Middle frontal gyrus (tissue), 1 donor: ENCODE data around the gene ENTPD7.
A peak's percentile ranks its signal among the peaks of the same experiment; 100 is the strongest.
"Not testable (repeated sequence)": the region's sequence is repeated elsewhere in the genome, so short reads cannot be mapped to it uniquely, and the experiment has no call there.

Source experiments
- DNase-seq: peaks from one replicate; pipeline ENCODE4 v3.0.0-alpha.2; 2015; ENCODE audit warnings: low spot score; ENCODE audit errors: extremely low spot score

The ENTPD7 gene

DNA sequence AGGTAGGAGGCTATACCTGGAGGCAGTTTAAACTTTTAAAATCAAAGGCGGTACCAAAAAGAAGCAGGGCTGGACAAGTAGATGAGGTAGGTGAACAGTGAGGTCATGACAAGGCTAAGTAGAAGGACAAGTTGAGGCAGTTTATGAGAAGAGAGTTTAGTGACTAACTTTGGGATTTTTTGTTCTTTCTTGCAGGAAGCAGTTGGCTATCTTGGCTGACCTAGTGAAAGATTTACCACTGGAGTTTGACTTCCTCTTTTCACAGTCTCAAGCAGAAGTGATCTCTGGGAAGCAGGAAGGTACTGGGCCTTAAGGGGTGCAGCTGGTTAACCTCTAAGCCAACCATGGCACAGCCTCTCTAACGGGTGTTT is 26.3 kb downstream of the ENTPD7 start:
- DNase-seq: no peak

DNA sequence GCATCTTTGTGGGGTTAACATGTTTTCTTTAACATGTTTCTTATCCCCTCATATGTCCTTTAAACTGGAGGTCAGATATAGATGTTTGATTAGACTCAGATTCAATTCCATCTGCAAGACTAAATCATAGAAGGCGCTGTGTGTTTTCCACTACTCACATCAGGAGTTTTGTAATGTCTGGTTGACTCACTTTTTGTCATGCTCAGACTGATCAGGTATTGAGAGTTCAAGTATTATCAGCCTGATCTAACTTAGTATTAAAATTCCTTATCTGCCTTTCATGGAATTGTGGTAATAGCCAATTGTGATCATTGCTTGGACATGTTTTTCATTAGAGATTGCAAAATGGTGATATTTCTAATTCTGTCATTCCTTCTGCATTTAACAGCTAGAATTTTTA is 30.2 kb downstream of the ENTPD7 start:
- DNase-seq: no peak

DNA sequence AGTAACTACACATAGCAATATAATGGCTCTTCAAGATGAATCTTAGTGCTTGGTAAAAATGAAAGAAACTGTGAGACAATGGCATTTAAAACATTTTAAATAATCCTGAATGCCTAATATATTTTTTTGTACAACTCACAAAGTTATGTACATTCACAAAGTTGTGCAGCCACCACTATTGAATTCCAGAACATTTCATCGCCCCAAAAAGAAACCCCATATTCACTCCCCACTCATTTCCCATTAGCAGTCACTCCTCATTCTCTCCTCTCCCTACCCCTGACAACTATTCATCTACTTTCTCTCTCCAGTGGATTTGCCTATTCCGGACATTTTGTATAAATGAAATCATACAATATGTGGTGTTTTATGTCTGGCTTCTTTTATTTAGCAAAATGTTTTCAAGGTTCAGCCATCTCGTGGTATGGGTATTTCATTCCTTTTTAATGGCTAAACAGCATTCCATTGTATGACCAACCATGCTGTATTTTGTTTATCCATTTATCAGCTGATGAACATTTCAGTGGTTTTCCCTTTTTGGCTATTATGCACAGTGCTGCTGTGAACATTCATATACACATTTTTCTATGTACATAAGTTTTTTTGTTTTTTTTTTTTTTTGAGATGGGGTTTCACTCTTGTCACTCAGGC is 34.7 kb downstream of the ENTPD7 start:
- no peak for DNase-seq

DNA sequence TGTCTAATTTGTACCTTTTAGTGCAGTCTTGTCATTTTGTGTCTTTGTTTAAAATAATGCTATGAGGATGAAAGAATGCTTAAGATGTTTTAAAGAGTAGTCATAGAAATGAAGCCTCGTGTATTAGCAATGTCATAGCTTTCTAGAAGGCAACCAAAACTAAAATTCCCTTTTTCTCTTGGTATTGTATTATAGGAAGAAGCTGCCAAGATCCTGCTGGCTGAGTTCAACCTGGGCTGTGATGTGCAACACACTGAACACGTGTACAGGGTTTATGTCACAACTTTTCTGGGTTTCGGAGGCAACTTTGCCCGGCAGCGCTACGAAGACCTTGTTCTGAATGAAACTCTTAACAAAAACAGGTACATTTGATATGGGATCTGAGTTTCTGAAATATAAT is 36.5 kb downstream of the ENTPD7 start:
- DNase-seq: no peak

DNA sequence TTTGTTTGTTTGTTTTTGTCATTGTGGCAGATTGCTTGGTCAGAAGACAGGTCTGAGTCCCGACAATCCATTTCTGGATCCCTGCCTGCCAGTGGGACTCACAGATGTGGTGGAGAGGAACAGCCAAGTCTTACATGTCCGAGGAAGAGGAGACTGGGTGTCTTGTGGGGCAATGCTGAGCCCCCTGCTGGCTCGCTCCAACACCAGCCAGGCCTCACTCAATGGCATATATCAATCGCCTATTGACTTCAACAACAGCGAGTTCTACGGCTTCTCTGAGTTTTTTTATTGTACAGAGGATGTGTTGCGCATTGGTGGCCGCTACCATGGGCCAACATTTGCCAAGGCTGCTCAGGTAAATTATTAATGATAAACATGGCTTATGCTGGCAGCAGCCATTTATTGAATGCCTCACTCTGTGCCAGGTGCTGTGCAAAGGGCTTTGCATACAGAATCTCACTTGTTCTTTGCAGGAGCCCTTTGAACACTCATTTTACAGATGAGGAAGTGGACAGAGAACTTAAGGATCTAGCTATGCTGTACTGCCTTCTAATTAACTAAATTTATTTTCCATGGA is 39.3 kb downstream of the ENTPD7 start:
- no peak for DNase-seq

DNA sequence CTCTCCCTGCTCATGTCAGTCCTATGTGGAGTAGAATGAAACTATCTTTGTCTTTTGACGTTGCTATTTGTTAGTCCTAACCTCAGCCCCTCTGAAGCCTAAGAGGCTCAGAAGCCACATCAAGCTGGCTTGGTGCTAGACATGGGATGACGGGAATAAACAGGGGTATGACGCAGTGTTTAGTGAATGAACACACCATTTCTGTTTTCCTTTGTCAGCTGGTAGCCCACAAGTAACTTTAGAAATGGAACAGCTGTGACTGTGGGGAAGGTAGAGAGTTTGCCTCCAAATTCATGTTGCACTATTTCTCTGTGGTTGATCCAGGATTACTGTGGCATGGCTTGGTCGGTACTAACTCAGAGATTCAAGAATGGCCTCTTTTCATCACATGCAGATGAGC is 41.3 kb downstream of the ENTPD7 start:
- DNase-seq: no peak

DNA sequence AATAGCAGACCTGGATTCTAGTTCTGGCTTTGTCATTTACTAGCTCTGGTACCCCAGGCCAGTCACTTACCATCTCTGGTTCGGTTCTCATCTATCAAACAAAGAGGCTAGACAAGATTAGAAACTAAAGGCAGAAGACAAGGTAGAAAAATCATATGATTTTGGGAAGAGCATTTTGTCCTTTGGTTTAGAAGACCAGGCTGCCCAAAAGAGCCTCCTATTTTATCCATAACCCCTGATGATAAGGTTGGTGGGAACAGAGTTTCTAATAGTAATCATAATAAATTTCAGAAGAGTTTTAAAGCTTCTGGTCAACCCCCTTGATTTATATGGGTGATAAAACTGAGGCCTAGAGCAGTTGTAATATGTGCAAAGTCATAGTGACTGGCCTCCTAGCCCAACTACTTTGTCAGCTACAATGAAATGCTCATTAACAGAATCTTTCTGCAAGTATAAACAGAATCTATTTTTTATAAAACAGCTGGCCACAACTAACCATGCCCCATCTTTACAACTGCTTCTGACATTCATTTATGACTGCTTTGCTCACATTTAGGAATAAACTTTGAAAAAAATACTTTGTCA is 49.2 kb downstream of the ENTPD7 start:
- no peak for DNase-seq

DNA sequence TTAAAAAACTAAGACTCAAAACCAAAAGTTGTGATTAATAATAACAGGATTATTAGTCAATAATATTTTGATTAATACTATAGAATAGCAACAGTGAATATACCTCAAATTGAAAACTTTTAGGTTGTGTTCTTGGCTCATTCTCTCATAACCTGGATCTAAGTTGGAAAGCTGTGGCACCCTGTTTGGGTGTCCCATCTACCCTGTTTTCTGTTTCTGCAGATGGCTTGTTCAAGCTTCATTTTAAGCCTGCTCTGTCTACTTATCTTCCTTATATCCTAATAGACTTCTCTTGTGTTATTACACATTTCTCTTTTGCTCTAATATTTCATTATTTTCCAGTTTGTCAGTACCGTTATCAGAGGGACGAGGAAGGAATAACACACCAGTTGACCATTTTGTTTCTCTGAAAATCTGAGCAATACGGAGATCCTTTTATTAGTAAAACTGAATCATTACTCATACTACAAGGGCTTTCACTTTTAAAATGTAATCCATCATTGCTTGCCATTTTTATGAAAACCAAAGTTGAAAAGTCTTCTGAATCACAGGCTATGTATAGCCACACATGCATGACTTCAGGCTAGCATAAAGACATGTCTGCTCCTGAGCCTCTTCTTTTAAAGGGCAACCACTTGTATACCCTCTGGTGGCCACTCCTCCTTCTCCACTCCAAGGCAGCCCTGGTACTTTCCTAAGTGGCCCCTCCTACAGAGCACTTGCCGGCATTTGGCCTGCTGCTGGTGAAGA is 50.3 kb downstream of the ENTPD7 start:
- DNase-seq: no peak

DNA sequence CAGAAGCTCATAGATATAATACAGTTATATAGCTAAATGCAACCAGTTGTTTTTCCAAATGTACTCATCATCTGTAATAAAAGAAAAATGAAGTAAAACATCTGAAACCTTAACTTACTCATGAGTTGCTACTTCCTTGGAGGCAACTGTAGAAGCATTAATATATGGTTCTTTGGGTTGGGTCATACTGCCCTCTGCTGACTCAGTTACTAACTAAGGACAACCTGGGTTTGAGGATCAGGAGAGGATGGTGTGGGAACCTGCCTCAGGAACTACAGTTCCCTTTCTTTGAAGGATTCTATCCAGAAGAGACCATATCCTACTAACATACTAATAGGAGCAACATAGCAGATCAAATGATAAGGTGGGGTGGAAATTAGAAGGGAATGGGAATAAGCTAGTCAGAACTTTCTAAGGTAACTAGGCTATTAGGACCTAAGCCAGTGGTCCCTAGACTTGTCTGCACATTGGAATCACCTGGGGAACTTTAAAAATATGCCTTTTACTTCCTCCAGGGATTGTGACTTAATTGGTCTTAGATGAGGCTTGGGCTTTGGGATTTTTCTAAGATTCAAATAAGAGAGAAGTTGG is 51.9 kb downstream of the ENTPD7 start:
- no peak for DNase-seq

DNA sequence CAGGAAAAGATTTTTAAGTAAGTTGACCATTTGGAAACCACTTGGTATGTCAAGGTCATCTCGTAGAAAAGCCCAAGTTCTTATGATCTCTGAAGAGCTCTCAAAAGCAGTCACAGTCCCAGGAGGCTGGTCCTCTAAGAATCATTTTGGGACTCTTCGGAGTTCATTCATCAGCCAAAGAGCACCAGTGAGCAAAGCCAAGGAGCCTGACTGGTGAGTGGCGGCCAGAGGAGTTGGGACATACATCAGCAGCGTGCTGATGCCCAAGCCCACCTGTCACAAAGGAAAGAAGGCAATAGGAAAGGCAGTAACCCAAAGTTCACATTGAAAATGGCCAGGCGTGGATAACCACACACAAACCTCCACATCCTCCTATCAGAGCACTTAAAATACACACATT is 55.1 kb downstream of the ENTPD7 start:
- DNase-seq: no peak

DNA sequence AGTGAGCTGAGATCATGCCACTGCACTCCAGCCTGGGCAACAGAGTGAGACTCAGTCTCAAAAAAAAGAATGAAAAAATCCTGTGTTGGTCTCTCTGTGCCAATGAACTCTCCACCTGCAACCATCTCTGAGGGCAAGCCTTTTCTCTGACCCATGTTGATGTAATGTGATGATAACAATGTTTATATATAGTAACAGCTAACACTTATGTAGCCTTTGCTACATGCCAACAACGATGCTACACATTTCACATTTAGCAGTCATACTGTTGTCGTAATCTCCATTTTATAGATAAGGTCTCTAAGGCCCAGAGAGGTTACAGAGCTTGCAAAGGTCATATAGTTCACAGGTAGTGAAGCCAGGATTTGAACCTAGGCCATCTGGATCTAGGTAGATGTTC is 61.1 kb downstream of the ENTPD7 start:
- DNase-seq: no peak

DNA sequence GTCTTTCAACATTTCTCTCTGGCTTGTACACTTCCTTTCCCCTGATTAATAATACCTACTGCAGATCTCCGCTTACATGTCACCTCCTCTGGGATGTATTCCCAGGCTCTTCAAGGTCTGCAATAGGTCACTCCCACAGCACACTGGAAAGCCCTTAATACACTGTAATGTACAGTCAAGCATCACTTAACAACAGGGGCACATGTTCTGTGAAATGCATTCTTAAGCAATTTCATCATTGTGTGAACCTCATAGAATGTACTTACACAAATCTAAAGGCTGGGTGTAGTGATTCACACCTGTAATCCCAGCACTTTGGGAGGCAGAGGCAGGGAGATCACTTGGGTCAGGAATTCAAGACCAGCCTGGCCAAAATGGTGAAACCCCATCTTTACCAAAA is 70.7 kb downstream of the ENTPD7 start:
- DNase-seq: no peak

DNA sequence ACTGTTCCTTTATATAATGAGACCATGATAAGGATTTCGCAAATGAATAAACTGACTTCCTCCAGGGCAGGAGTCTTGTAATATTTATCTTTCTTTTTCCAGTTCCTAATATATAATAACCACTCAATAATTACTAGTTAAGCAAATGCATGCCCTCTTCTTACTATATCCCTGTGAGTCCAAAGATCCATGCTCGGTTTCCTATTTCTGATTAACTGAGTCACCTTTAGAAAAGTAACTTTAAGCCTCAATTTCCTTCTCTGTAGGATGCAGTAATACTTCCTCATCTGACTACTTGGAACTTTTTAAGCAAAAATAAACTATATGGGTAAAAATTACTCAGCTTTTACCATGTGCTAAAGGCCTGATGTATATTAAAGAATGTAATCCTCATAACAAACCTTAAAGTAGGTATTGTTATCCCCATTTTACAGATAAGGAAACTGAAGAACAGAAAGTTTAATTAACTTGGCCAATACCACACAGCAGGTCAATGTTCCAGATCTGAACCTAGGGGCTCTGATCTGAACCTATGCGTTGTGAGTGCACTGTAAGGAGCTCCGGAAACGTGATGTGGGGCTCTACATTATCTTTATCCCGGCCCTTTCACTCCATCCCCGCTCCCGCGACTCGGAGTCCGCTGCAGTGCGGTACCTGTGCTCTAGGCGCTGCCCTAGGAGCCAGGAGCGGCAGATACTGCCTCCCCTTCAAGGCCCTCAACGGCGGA is 72.2 kb downstream of the ENTPD7 start:
- DNase-seq: no peak

DNA sequence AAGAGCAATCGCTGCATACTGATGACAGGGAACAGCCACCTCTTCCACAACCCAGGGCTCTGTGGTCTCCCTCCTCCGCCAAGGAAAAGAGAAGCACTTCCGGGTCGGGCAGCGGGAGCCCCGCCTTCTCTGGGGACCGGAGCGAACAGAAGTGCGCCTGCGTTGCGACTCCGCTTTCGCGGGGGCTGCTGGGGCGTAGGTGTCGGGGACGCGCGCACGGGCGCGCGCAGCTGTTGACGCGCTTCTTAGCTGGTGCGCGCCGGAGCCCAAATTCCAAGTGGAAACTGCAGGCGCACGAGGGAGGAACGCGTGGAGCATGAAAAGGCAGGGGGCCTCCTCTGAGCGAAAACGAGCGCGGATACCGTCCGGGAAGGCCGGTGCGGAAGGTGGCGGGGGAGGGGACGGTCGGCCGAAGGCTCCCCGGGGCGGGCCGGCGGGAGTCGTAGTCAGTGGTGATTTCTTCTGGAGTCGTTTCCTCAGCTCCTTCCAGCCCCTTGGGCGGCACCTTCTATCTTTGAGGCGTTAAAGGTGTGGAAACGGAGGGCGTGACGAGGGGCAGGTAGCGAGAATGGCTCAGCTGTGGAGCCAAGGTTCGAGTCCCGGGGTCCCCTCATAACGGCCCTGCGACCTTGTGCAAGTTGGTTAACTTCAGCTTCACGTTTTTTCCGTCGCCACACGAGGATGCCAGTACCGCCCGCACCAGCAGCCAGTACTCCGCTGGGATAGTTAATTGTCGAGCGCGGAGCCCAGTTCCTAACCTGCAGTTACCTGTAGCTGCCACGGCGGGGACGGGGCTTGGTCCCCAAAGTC is 72.9 kb downstream of the ENTPD7 start, which contains the start of the genes COX15 and CUTC:
Gene COX15, minus strand, starts transcription at position 95 of the 810 bp plus-strand sequence. Its CDS starts 78 bp downstream, at position 17.
Gene CUTC, plus strand, starts transcription at position 202 of the 810 bp plus-strand sequence. Its CDS starts 115 bp downstream, at position 317.
- peak; percentile 96 for DNase-seq

DNA sequence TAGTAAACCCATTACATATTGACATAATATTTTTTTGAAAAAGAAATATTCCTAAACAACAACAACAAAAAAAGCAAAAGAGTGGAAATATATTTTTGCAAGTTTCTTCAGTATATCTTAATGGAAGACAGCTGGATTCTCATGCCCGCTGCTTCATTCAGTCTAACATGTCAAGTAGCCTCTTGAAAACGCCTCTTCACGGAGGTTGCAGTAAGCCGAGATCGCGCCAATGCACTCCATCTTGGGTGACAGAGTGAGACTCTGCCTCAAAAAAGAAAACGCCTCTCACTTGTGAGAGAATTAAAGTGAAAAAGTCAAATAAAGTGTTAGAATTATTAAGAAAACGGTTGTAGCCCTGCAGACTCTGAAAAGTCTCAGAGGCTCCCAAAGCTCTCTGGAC is 74.1 kb downstream of the ENTPD7 start:
- no peak for DNase-seq

DNA sequence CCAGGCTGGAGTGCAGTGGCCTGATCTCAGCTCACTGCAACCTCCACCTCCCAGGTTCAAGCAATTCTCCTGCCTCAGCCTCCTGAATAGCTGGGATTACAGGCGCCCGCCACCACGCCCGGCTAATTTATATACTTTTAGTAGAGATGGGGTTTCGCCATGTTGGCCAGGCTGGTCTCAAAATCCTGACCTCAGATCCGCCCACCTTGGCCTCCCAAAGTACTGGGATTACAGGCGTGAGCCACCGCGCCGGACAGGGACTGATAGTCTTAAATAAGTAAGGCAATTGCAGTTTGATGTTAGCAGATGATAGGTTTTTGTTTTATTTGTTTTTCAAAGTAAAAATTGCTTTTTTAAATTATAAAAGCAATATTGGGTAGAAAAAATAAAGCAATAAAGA is 74.8 kb downstream of the ENTPD7 start:
- DNase-seq: not testable (repeated sequence)

DNA sequence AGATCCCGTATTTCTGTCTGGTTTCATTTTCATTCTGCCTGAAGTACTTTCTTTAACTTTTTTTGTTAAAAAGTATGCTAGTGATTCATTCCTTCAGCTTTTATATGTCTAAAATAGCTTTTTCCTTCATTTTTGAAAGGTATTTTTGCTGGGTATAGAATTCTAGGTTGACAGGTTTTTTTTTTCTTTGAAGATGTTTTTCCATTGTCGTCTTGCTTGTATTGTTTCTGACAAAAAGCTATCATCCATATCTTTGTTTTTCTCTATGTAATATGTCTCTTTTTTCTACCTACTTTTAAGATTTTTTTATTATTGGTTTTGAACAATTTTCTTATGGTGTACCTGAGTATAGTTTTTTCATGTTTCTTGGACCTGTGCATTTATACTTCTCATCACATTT is 81.0 kb downstream of the ENTPD7 start:
- DNase-seq: no peak

DNA sequence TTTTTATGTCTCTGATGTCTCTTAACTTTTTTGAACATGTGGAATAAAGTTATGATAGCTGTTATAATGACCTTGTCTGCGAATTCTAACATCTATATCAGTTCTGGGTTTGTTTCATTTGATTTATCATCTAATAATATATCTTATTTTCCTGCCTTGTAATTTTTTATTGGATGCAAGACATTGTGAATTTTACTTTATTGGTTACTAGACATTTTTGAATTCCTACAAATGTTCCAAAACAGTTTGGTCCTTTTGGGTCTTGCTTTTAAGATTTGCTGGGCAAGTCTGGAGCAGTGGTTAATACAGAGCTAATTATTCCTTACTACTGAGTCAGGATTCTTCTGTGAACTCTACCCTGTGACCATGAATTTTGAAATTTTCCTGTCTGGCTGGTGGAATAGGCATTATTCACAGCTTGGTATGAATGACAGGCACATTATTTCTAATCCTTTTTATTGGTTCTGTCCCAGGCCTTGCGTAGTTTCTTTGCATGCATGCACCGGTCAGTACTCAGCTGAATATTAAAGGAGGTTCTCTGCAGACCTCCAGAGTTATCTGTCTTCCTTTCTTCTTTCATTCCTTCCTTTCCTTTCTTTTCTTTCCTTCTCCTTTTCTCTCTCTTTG is 81.7 kb downstream of the ENTPD7 start:
- DNase-seq: no peak

DNA sequence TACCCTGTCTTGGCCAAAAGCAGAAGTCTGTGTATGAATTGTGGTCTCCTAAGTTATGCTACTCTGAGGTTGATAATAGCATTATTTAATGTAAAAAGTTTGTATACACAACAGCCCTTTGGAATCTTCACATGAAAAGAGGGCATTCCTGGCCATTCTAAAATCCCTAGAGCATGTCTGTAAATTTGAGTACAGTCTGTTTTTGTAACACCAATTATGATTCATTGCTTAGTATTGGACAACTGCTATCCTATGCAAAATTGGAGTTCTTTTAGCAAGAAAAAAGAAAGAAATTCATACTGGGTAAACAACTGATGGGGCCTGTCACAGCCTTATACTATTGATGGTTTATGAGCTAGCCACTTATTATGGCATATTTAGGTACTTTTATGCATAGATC is 82.9 kb downstream of the ENTPD7 start:
- DNase-seq: no peak

DNA sequence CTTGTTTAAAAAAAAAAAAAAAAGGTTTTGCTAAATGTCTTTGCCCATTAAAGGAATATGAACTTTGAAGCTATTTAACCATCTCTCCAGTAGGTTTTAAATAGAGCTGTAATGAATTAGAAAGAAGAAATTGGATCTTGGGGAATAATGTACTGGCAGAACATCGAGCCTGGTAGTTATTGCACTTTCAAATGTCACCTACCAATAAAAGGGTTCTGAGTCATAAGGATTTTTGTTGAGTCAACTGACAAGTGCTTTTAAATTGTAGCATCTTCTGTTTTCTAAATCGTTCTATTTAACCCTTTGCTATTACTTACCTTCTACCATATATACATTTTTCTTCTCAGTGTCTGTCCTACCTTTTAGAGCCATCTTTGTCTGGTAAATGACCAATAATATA is 83.4 kb downstream of the ENTPD7 start:
- DNase-seq: no peak
